K562 (cell line): ENCODE results near the gene MECR. TPM values are rescaled to one million over a fixed set of nuclear protein-coding genes. Genes with fewer than 3 reads are reported as not detected.
A peak's percentile ranks its signal among the peaks of the same experiment; 100 is the strongest.

Experiments used
- ATAC-seq: fragments of 200-7000 bp; cut with Tn5 transposase; 3 replicates; pipeline ENCODE4 v1.9.1; 2020; ENCODE audit warnings: moderate library complexity
- BruUV-seq: library from RNA; stranded (reverse); fragments of 400-500 nt; replicated peaks from 2 replicates; lab custom pipeline; 2021; lab: Mats Ljungman, UMichigan
- CTCF ChIA-PET: fragments of 300-600 bp; formaldehyde crosslinking; extraction: SDS; loops from one replicate; lab custom pipeline; 2021; ENCODE audit warnings: low intra/inter-chr PET ratio; lab: Yijun Ruan, JAX
- POLR2A ChIA-PET: fragments of 300-600, 350-650 bp; sonication (Branson Sonifier 250); formaldehyde crosslinking; extraction: SDS; loops from one replicate; lab custom pipeline; 2021; ENCODE audit warnings: antibody characterized with exemption, inconsistent platforms; lab: Yijun Ruan, JAX
- DNase-seq, 4 experiments: peaks; one replicate each; pipeline versions ENCODE4 v3.0.0 to v3.0.0-alpha.2; 2011 to 2018; ENCODE audit warnings: low spot score in 3 of 4, mixed read lengths in 3 of 4; ENCODE audit errors: extremely low read depth in 1 of 4
- FAIRE-seq: peaks from 2 replicates; lab custom pipeline; 2011; peaks lifted over from hg19 to GRCh38; lab: Jason Lieb, UNC
- H2AFZ ChIP-seq: 2 replicates; pipeline ENCODE4 v1.6.0; 2011; ENCODE audit warnings: low read depth, low read length, control low read depth, inconsistent platforms
- H3K27ac ChIP-seq: fragments of 200-600 bp; 3 replicates; pipeline ENCODE4 v1.8.0; 2011; ENCODE audit warnings: low read depth, mild to moderate bottlenecking, control low read depth, inconsistent platforms, low read length, moderate library complexity, mixed read lengths; ENCODE audit errors: extremely low read depth
- H3K27me3 ChIP-seq, 2 experiments: fragments of 300-600 bp in 1 of 2; 2 replicates in 1 of 2; 3 replicates in 1 of 2; pipeline versions ENCODE4 v1.6.0 to v1.8.0; 2011; ENCODE audit warnings: inconsistent platforms in 2 of 2, low read length in 2 of 2, mild to moderate bottlenecking in 1 of 2, mixed read lengths in 1 of 2, moderate library complexity in 1 of 2; ENCODE audit not compliant: control insufficient read depth in 2 of 2, insufficient read depth in 2 of 2
- H3K36me3 ChIP-seq: fragments of 300-600 bp; 3 replicates; pipeline ENCODE4 v1.8.0; 2011; ENCODE audit warnings: mild to moderate bottlenecking, low read length, inconsistent platforms; ENCODE audit not compliant: control insufficient read depth, insufficient read depth
- H3K4me1 ChIP-seq, 2 experiments: fragments of 200-600 bp in 1 of 2; replicated peaks in 1 of 2; 2 replicates in 1 of 2; 3 replicates in 1 of 2; pipeline versions ENCODE4 v1.5.1 to v1.8.0; 2011; ENCODE audit warnings: inconsistent platforms in 2 of 2, low read length in 2 of 2, mild to moderate bottlenecking in 1 of 2, mixed read lengths in 1 of 2, moderate library complexity in 1 of 2; ENCODE audit not compliant: control insufficient read depth in 2 of 2, insufficient read depth in 2 of 2
- H3K4me2 ChIP-seq: 2 replicates; pipeline ENCODE4 v1.6.1; 2011; ENCODE audit warnings: low read length, control low read depth, inconsistent platforms, mixed read lengths; ENCODE audit not compliant: insufficient read depth
- H3K4me3 ChIP-seq: fragments of 200-600 bp; sonication (generic), shearing (Covaris generic); 2 replicates; pipeline ENCODE4 v1.5.1; 2016; ENCODE audit warnings: control low read depth, inconsistent platforms
- H3K79me2 ChIP-seq: fragments of 200-600 bp; 3 replicates; pipeline ENCODE4 v1.8.0; 2011; ENCODE audit warnings: low read length, inconsistent platforms; ENCODE audit not compliant: control insufficient read depth, insufficient read depth
- H3K9ac ChIP-seq, 2 experiments: 2 replicates each; pipeline versions ENCODE4 v1.6.0 to v1.6.1; 2011; ENCODE audit warnings: low read depth in 2 of 2, low read length in 2 of 2, control low read depth in 1 of 2, inconsistent platforms in 1 of 2, mild to moderate bottlenecking in 1 of 2, mixed read lengths in 1 of 2; ENCODE audit not compliant: insufficient read depth in 1 of 2
- H3K9me1 ChIP-seq: one replicate; pipeline ENCODE4 v1.6.0; 2011; ENCODE audit warnings: inconsistent platforms, mild to moderate bottlenecking, low read length, moderate library complexity; ENCODE audit not compliant: control insufficient read depth, insufficient read depth
- H3K9me3 ChIP-seq: replicated peaks from 2 replicates; pipeline ENCODE4 v1.5.1; 2011; ENCODE audit warnings: low read depth, low read length, inconsistent platforms; ENCODE audit not compliant: control insufficient read depth, insufficient read depth
- H4K20me1 ChIP-seq: replicated peaks from 2 replicates; pipeline ENCODE4 v1.6.1; 2011; ENCODE audit warnings: low read length, inconsistent platforms, mixed read lengths; ENCODE audit not compliant: control insufficient read depth, insufficient read depth
- DDX20 ChIP-seq: fragments of 450-650 bp; IDR thresholded peaks from 2 replicates; pipeline ENCODE4 v1.6.1; 2016; ENCODE audit warnings: missing genetic modification characterization, low read depth, mild to moderate bottlenecking, missing compliant biosample characterization, moderate library complexity
- E2F4 ChIP-seq: sonication (generic); formaldehyde crosslinking; IDR thresholded peaks from 2 replicates; pipeline ENCODE4 v1.8.0; 2022; ENCODE audit warnings: mild to moderate bottlenecking, low read depth, missing genetic modification reagents
- FOXO4 ChIP-seq: fragments of 450-650 bp; formaldehyde crosslinking; IDR thresholded peaks from 2 replicates; pipeline ENCODE4 v1.4.0; 2020; ENCODE audit warnings: mild to moderate bottlenecking, moderate library complexity
- MBD2 ChIP-seq: sonication (generic); IDR thresholded peaks from 2 replicates; pipeline ENCODE4 v1.6.1; 2016; ENCODE audit warnings: low read depth, borderline replicate concordance
- MEIS2 ChIP-seq: fragments of 450-650 bp; IDR thresholded peaks from 2 replicates; pipeline ENCODE4 v1.6.1; 2014; ENCODE audit warnings: mild to moderate bottlenecking; ENCODE audit not compliant: partially characterized antibody
- NCOR1 ChIP-seq: fragments of 450-650 bp; IDR thresholded peaks from 2 replicates; pipeline ENCODE4 v1.6.1; 2016; ENCODE audit warnings: mild to moderate bottlenecking, moderate library complexity
- NR4A1 ChIP-seq, 2 experiments: fragments of 250-450 bp in 1 of 2; fragments of 450-650 bp in 1 of 2; sonication (Bioruptor Pico) in 1 of 2; IDR thresholded peaks; 2 replicates each; pipeline versions ENCODE4 v1.4.0 to v1.6.1; 2016 to 2020; ENCODE audit warnings: mild to moderate bottlenecking in 2 of 2, missing compliant biosample characterization in 1 of 2, missing genetic modification characterization in 1 of 2, moderate library complexity in 1 of 2
- RBM14 ChIP-seq: fragments of 200-400 bp; formaldehyde crosslinking; IDR thresholded peaks from 2 replicates; pipeline ENCODE4 v1.6.1; 2018; ENCODE audit warnings: low read depth, mild to moderate bottlenecking, low read length, moderate library complexity, borderline replicate concordance; ENCODE audit not compliant: insufficient read depth
- SMAD3 ChIP-seq: fragments of 450-650 bp; formaldehyde crosslinking; conservative IDR thresholded peaks from 2 replicates; pipeline ENCODE4 v1.4.0; 2020; ENCODE audit warnings: mild to moderate bottlenecking
- SRSF1 ChIP-seq: fragments of 200-400 bp; formaldehyde crosslinking; IDR thresholded peaks from 2 replicates; pipeline ENCODE4 v1.6.1; 2017; ENCODE audit warnings: mild to moderate bottlenecking, low read depth, low read length, moderate library complexity
- TAF7 ChIP-seq: fragments of 450-650 bp; IDR thresholded peaks from 2 replicates; pipeline ENCODE4 v1.6.1; 2016; ENCODE audit warnings: missing genetic modification characterization, missing compliant biosample characterization
- TCF3 ChIP-seq: sonication (generic); formaldehyde crosslinking; IDR thresholded peaks from 2 replicates; pipeline ENCODE4 v1.4.0; 2020; ENCODE audit warnings: mild to moderate bottlenecking, missing genetic modification reagents
- ZFP36 ChIP-seq: fragments of 150-350 bp; IDR thresholded peaks from 2 replicates; pipeline ENCODE4 v1.6.1; 2018; ENCODE audit warnings: low read length, low read depth; ENCODE audit not compliant: partially characterized antibody
- ZFP91 ChIP-seq: sonication (generic); formaldehyde crosslinking; IDR thresholded peaks from 2 replicates; pipeline ENCODE4 v1.8.0; 2022; ENCODE audit warnings: mild to moderate bottlenecking, missing genetic modification reagents
- ZKSCAN1 ChIP-seq: fragments of 150-350 bp; IDR thresholded peaks from 2 replicates; pipeline ENCODE4 v1.6.1; 2016; ENCODE audit warnings: low read depth, low read length
- ZNF165 ChIP-seq: fragments of 250-450 bp; sonication (Bioruptor Pico); IDR thresholded peaks from 2 replicates; pipeline ENCODE4 v1.4.0; 2020; ENCODE audit warnings: borderline replicate concordance
- ZNF217 ChIP-seq: sonication (generic); formaldehyde crosslinking; IDR thresholded peaks from 2 replicates; pipeline ENCODE4 v1.8.0; 2022; ENCODE audit warnings: mild to moderate bottlenecking, missing genetic modification reagents
- ZNF668 ChIP-seq: fragments of 250-450 bp; sonication (Bioruptor Pico); IDR thresholded peaks from 2 replicates; pipeline ENCODE4 v1.8.0; 2022; ENCODE audit warnings: mild to moderate bottlenecking, inconsistent platforms
- WGBS: fragments of 100-300 bp; shearing (Covaris generic); methylation state at CpG from one replicate; pipeline ENCODE4 v1.1.6; 2016; ENCODE audit warnings: low coverage, mixed read lengths; ENCODE audit not compliant: insufficient coverage; ENCODE audit errors: missing lambda C conversion rate; 5-methylcytosine and 5-hydroxymethylcytosine counted together
- in situ Hi-C: fragments of 300-500 bp; cut with MboI; formaldehyde crosslinking; loops from 4 replicates; pipeline ENCODE4 v1.15.0; 2018; ENCODE audit warnings: inconsistent platforms, mixed read lengths
- intact Hi-C: fragments of 100-400 bp; cut with micrococcal nuclease; formaldehyde crosslinking; loops from 2 replicates; pipeline ENCODE4 v1.14.2; 2022
- polyA plus RNA-seq, 8 experiments: library from polyadenylated mRNA; depleted of rRNA in 4 of 8; stranded (reverse) in 5 of 8; unstranded in 3 of 8; fragments of >200 nt; fragmentation: Nextera tagmentation in 2 of 8; fragmentation: Illumina TruSeq in 1 of 8; extraction: Ambion mirVana in 2 of 8; extraction: Trizol in 1 of 8; gene quantifications; 2 replicates each; pipeline versions ENCODE4 v1.2.1 to v1.2.3, GENCODE V29; 2011 to 2014; ENCODE audit warnings: inconsistent platforms in 1 of 8, missing spikeins in 1 of 8
- total RNA-seq, 7 experiments: library from RNA; depleted of rRNA in 6 of 7; stranded (reverse); fragments of >200 nt in 6 of 7; fragmentation: Illumina TruSeq in 2 of 7; extraction: Trizol in 2 of 7; gene quantifications; 2 replicates each; pipeline versions ENCODE4 v1.2.1 to v1.2.3, GENCODE V29; 2011 to 2021; ENCODE audit warnings: low replicate concordance in 1 of 7

MECR gene
- total and polyA plus RNA-seq, 9 of the 15 experiments (the other 6 are each of a cell fraction or from before 2014, with no cell fraction given), result 10.4 to 58.6 (median 42.9) TPM

GRCh38 chr1:29258189-29258975, 27.6 kb upstream of the MECR start:
- Histone ChIP-seq H2AFZ (peak overlapping the region; percentile 11; the same call in 1 of the 2 replicates), H3K79me2 (no peaks in the 10 kb centered on the region), H3K4me2 (no peak overlapping the region), H3K4me1 (peaks cover 23 to 34% of the 10 kb centered on the region in 2 experiments), H3K9ac (peak overlapping the region in 1 of 2 experiments; percentile 53; a peak in 1 of 4 replicates), H4K20me1 (peaks cover 8% of the 10 kb centered on the region; the same call in 1 of the 2 replicates), H3K9me1 (no peaks in the 10 kb centered on the region), H3K4me3 (no peak overlapping the region), H3K36me3 (no peaks in the 10 kb centered on the region), H3K9me3 (no peaks in the 10 kb centered on the region), H3K27ac (no peak overlapping the region), H3K27me3 (peaks cover 4 to 12% of the 10 kb centered on the region in 2 experiments; a peak in 3 of 5 replicates)
- in situ Hi-C loops (no loop called here), intact Hi-C loops (no loop called here)
- POLR2A ChIA-PET, result interaction anchor here (1.6 to 2.3 kb wide), 3 partner anchors 10 to 29 kb away, joined by 3 to 7 read pairs (median 5); no protein-coding TSS in a partner anchor
- CTCF ChIA-PET, result no interaction called here
- DNase-seq (peak; percentile 56 to 64 (median 59)), ATAC-seq (peak; percentile 37), FAIRE-seq (peak; percentile 40)
- no TSS peak for BruUV-seq
- 37% methylated on average over 16 of the region's 16 CpGs for WGBS
- TF ChIP-seq NCOR1 (peak; percentile 63), E2F4 (CRISPR knock-in tag) (no peak), NR4A1 (CRISPR knock-in tag; IDR thresholded peaks at IDR 0.05) (no peak), NR4A1 (tag; IDR thresholded peaks at IDR 0.05) (0 out of 2 replicates have a peak, but pooled peaks have one; percentile 38), ZFP36 (no peak), MBD2 (no peak), ZNF165 (CRISPR knock-in tag) (no peak), DDX20 (tag) (no peak), FOXO4 (CRISPR knock-in tag) (no peak), TAF7 (tag) (no peak), ZKSCAN1 (peak; percentile 81), MEIS2 (peak; percentile 22), ZFP91 (CRISPR knock-in tag) (no peak), SRSF1 (no peak), ZNF217 (no peak), SMAD3 (CRISPR knock-in tag) (no peak), TCF3 (peak; percentile 22; the same call in 1 of the 2 replicates), ZNF668 (CRISPR knock-in tag) (no peak), RBM14 (no peak)
